Measurements from ENCODE around the gene PTPRD.
"Not testable (repeated sequence)": the region's sequence is repeated elsewhere in the genome, so short reads cannot be mapped to it uniquely, and the experiment has no call there.

The PTPRD gene

DNA sequence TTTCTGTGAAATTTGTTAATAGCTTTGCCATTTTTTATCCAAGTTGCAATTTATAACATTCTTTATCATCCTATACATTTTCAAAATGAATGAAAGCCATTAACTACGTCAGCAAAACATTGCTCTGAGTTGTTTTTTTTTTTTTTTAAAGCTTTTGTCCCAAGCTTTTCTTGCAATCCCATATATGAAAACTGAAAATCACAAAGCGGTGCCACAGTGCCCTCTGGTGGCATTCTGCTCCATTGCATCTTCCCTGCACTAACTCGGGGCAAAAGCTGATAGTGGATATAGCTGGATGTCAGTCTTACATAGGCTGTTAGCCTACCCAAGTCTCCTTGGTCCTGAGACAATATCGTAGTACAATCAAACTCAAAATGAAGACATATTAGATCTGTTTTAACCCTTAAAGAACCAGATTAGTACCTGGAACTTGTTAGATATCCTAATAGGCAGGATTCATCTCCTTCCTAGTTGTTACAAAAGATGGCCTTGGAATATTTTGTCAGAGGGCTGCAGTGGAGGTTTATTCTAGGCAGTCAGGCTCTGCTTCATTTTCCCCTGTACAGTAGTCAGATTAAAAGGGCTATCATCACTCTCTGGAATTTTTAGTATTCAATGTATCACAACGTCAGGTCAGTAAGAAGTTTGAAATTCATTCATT, 669.9 kb downstream of the PTPRD start:
- DNase-seq (ENCODE audit: insufficient read length): no peak
- no peak for FAIRE-seq
- TF ChIP-seq POLR2A (IDR thresholded peaks at IDR 0.05; ENCODE audit: low read depth, low read length) (no peak), POLR2AphosphoS5 (IDR thresholded peaks at IDR 0.05; ENCODE audit: low read depth, low read length) (no peak), TAF1 (IDR thresholded peaks at IDR 0.05; ENCODE audit: borderline replicate concordance, low read depth, low read length) (no peak)

DNA sequence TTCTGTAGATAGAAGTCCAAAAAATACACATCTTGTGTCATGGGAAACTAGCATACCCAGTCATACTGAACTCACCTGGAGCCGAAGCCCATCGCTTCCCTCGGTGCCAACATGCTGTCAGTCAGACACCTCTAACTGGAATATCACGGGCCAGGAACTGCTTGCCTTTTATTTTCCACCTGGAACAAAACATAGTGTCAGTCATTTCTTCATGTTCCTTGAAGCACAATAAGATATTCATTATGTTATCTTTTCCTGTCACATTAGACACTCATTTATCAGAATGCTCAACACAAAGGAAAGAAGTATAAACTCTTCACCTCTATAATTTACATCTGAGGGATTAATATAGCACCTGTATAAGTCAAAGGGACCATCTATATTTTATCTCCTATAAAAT, 674.4 kb downstream of the PTPRD start:
- DNase-seq (ENCODE audit: insufficient read length): no peak
- no peak for FAIRE-seq
- no peak for TF ChIP-seq POLR2A (IDR thresholded peaks at IDR 0.05; ENCODE audit: low read depth, low read length)
- no peak for TF ChIP-seq TAF1 (IDR thresholded peaks at IDR 0.05; ENCODE audit: borderline replicate concordance, low read depth, low read length)
- no peak for TF ChIP-seq POLR2AphosphoS5 (IDR thresholded peaks at IDR 0.05; ENCODE audit: low read depth, low read length)

DNA sequence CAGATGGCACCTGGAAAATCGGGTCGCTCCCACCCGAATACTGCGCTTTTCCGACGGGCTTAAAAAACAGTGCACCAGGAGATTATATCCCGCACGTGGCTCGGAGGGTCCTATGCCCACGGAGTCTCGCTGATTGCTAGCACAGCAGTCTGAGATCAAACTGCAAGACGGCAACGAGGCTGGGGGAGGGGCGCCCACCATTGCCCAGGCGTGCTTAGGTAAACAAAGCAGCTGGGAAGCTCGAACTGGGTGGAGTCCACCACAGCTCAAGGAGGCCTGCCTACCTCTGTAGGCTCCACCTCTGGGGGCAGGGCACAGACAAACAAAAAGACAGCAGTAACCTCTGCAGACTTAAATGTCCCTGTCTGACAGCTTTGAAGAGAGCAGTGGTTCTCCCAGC, 681.3 kb downstream of the PTPRD start:
- FAIRE-seq; DNase-seq (ENCODE audit: insufficient read length): not testable (repeated sequence)

DNA sequence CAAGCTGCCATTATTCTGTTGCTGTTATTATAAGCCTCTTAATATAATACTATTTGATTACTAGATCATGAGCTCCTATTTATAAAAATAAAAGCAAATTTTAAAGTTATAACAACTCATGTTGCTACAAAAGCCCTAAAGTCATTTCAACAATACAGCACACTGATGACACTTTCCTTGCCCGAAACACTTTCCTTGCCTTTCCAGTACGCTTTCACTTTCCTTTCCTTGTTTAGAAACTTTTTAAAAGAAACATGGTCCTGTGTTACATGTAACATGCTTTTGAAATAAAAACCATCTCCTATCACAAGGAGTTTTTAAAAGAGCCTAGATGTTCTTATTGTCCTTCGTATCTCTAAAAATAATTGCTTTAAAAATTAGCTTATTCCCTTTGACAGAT, 688.4 kb downstream of the PTPRD start:
- no peak for TF ChIP-seq POLR2AphosphoS5 (IDR thresholded peaks at IDR 0.05; ENCODE audit: low read depth, low read length)
- FAIRE-seq (no peak), DNase-seq (ENCODE audit: insufficient read length) (no peak)

DNA sequence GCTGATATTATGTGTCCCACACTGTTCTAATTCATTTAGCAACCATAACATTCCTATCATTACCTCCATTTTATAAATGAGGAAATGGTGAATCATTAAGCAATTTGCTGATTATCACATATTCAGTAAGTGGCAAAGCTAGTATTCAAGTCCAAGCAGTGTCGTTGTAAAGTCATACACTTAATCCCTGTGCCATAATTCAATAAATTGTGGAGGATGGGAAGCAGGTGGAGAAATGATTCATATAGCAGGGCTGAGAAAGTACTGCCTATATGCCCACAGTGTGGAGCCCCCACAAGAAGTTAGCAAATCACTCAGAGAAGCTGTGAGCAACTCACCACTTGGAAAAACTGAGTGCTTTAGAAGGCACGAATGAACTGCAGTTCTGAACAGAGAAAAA, 691.0 kb downstream of the PTPRD start:
- no peak for DNase-seq (ENCODE audit: insufficient read length)
- no peak for FAIRE-seq
- TF ChIP-seq TAF1 (IDR thresholded peaks at IDR 0.05; ENCODE audit: borderline replicate concordance, low read depth, low read length): no peak
- no peak for TF ChIP-seq POLR2AphosphoS5 (IDR thresholded peaks at IDR 0.05; ENCODE audit: low read depth, low read length)
- TF ChIP-seq POLR2A (IDR thresholded peaks at IDR 0.05; ENCODE audit: low read depth, low read length): no peak

DNA sequence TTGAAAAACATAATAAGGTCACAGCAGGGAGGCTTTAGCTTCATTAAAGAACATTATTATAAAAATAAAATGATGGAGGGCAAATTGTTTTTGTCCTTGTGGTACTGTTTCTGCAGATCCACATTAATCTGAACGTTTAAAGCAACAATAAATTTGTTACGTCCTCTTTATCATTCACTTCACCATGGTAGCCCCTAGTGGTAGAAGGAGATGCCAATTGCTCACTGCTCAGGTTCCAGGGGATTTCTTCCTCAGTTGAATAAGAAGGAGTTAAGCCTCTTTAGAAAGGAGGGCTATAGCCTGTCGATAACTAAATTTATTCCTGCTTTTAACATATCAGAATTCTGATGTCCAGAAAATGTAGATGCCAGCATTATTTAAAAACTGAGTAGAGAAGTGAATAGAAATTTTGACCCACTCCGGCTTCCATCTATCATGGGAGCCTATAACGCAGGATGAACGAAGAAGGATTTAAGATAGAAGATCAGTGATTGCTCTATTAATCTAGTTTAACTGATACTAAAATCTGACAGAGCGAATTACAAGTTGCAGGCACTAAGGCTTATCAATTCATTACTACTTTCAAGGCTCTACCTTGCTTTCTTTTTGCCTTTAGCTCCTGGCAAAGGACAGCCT, 692.3 kb downstream of the PTPRD start:
- no peak for FAIRE-seq
- DNase-seq (ENCODE audit: insufficient read length): no peak

DNA sequence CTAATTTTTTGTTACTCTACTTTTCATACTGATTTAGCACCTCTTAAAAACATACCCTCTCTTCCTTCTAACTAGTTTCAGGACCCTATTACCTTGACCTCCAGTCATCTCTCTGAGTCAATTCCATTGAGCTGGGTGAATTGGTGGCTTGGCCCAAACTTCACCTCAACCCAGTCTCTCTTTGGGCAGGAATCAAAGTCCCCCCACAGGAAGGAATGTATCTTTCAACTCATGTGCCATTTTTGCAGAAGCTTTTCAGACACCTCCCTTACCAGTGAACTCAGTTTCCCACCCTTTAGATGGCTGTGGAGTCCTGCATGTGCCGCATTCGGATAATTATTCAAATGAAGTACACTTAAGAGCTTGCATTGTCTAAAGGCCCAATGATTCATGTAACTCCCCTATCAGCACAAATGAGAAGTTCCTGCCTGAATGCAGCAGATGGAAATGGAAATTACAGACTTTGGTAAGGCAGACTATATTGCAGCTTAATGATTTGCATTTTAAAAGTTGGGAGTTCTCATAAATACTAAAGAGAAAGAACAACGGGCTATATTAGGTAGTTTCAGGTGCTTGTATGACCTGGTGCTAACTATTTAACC, 693.5 kb downstream of the PTPRD start:
- no peak for TF ChIP-seq TAF1 (IDR thresholded peaks at IDR 0.05; ENCODE audit: borderline replicate concordance, low read depth, low read length)
- no peak for TF ChIP-seq POLR2AphosphoS5 (IDR thresholded peaks at IDR 0.05; ENCODE audit: low read depth, low read length)
- TF ChIP-seq POLR2A (IDR thresholded peaks at IDR 0.05; ENCODE audit: low read depth, low read length): no peak
- DNase-seq (ENCODE audit: insufficient read length) (no peak), FAIRE-seq (no peak)

More for the DNA sequence above, 692.3 kb downstream of the PTPRD start:
- TF ChIP-seq POLR2AphosphoS5 (IDR thresholded peaks at IDR 0.05; ENCODE audit: low read depth, low read length) (no peak), POLR2A (IDR thresholded peaks at IDR 0.05; ENCODE audit: low read depth, low read length) (no peak), TAF1 (IDR thresholded peaks at IDR 0.05; ENCODE audit: borderline replicate concordance, low read depth, low read length) (no peak)

DNA sequence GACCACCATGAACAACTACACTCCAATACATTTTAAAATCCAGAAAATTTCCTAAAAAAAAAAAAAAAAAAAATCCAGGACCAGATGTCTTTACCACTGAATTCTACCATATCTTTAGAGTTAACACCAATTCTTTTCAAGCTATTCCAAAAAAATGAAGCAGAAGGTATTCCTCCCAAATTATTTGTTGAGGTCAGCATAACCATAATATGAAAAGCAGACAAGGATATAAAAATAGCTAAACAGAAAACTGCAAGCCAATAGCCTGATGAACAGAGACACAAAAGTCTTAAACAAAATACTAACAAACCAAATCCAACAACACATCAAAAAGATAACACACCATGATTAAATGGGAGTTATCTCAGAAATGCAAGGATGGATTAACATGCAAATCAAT, 695.4 kb downstream of the PTPRD start:
- TF ChIP-seq POLR2AphosphoS5 (IDR thresholded peaks at IDR 0.05; ENCODE audit: low read depth, low read length) (no peak), TAF1 (IDR thresholded peaks at IDR 0.05; ENCODE audit: borderline replicate concordance, low read depth, low read length) (no peak), POLR2A (IDR thresholded peaks at IDR 0.05; ENCODE audit: low read depth, low read length) (no peak)
- no peak for DNase-seq (ENCODE audit: insufficient read length)
- no peak for FAIRE-seq

DNA sequence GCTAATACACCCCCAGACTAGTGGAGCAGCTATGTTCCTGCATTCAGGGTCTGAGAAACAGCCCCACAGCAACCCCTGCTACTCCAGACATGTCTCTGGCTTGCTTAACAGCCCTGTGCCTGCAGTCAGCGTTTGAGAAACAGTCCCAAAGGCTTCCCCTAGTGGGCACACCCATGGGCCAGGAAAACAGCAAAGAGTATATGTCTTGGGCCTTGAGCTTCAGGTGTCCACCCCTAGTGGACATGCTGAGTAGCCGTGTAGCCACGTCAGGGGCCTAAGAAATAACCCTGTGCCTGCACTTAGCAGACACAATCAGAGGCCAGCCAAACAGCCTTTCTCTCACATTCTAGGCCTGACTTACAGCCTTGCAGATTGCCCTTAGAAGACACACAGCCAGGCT, 698.6 kb downstream of the PTPRD start:
- FAIRE-seq (no peak), DNase-seq (ENCODE audit: insufficient read length) (no peak)
- TF ChIP-seq TAF1 (IDR thresholded peaks at IDR 0.05; ENCODE audit: borderline replicate concordance, low read depth, low read length) (no peak), POLR2A (IDR thresholded peaks at IDR 0.05; ENCODE audit: low read depth, low read length) (no peak), POLR2AphosphoS5 (IDR thresholded peaks at IDR 0.05; ENCODE audit: low read depth, low read length) (no peak)

DNA sequence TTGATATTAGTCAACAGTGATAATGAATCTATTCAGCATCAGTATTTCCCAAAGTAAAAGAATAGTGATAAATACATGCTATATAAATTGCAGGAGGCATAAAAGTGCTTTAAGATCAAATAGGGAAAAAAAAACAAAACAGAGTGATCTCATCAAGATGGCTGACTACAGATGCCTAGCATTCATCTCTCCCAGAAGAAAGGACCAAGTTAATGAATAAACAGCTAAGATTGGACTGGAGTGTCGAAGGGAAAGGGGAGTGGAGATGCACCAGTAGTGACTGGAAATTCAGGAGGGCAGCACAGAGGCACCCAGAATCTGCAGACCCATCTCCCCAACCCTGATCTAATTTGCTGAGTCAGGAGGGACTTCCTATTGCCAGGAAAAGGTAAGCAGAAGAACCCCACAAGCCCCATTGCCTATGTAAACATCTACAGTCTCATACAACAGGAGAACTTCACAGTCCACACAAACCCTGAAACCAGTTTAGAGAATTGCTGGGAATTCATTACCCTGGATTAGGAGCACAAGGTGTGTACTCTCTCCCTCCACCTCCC, 699.4 kb downstream of the PTPRD start:
- DNase-seq (ENCODE audit: insufficient read length): no peak
- FAIRE-seq: no peak
- TF ChIP-seq POLR2AphosphoS5 (IDR thresholded peaks at IDR 0.05; ENCODE audit: low read depth, low read length) (no peak), POLR2A (IDR thresholded peaks at IDR 0.05; ENCODE audit: low read depth, low read length) (no peak), TAF1 (IDR thresholded peaks at IDR 0.05; ENCODE audit: borderline replicate concordance, low read depth, low read length) (no peak)

DNA sequence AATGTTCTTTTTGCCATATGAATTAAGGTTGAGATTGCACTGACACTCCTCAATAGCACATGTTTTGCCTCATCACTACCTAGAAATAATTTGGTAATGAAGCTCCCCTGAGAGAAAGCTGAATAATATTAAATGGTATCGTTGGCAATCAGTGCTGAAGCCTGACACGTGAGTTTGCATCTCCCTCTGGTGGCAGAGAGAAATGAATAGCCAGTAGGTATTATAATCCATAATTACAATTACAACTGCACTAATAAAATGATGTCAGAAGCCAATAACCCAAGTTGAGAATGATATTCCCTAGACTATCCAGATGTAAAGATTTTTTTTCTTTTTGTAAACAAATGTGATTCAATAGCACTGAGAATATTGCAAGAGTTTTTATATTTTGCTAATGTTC, 700.3 kb downstream of the PTPRD start:
- TF ChIP-seq POLR2A (IDR thresholded peaks at IDR 0.05; ENCODE audit: low read depth, low read length): no peak
- TF ChIP-seq POLR2AphosphoS5 (IDR thresholded peaks at IDR 0.05; ENCODE audit: low read depth, low read length): no peak
- TF ChIP-seq TAF1 (IDR thresholded peaks at IDR 0.05; ENCODE audit: borderline replicate concordance, low read depth, low read length): no peak
- no peak for DNase-seq (ENCODE audit: insufficient read length)
- no peak for FAIRE-seq

DNA sequence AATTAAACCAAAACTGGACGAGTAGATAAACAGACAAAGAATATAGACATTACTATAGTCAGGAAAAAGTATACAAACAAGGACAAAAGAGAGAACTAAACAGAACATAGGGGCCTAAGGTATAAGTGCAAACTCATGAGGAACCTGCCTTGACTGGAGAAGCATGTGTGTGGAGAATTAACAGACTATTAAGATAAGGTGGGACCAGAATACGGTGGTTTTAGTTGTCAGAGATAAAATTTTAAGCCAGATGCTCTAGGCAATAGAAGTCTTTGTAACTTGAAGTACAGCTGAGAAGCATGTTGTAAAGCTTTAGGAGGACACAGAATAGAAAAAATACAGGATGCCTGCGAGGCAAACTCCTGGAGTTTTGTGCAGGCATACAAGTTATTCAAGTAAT, 707.1 kb downstream of the PTPRD start:
- DNase-seq (ENCODE audit: insufficient read length): no peak
- no peak for FAIRE-seq
- TF ChIP-seq TAF1 (IDR thresholded peaks at IDR 0.05; ENCODE audit: borderline replicate concordance, low read depth, low read length) (no peak), POLR2A (IDR thresholded peaks at IDR 0.05; ENCODE audit: low read depth, low read length) (no peak), POLR2AphosphoS5 (IDR thresholded peaks at IDR 0.05; ENCODE audit: low read depth, low read length) (no peak)

Data from GM12892 (cell line).